ENCODE measurements around the gene ANKRD35. TPM values are rescaled to one million over a fixed set of nuclear protein-coding genes. Genes with fewer than 3 reads are reported as not detected.
A peak's percentile ranks its signal among the peaks of the same experiment; 100 is the strongest.

ANKRD35 gene
- total RNA-seq, 1 donor from 2014 or later, result 1.5 TPM

GRCh38 chr1:145898756-145899155 lies 13.1 kb upstream of the ANKRD35 start:
- ATAC-seq (no peak), DNase-seq (no peak)
- no peak for TF ChIP-seq CTCF (IDR thresholded peaks at IDR 0.05)
- Histone ChIP-seq H3K4me3 (no peak overlapping the region), H3K36me3 (no peaks in the 10 kb centered on the region), H3K27ac (no peak overlapping the region), H3K4me1 (no peaks in the 10 kb centered on the region), H3K9me3 (no peaks in the 10 kb centered on the region), H3K27me3 (ENCODE audit: low read depth) (no peaks in the 10 kb centered on the region)
- intact Hi-C loops (cut with DNase I), result no loop called here

GRCh38 chr1:145897969-145898368 lies 12.3 kb upstream of the ANKRD35 start:
- ATAC-seq, result no peak
- intact Hi-C loops (cut with DNase I), result no loop called here
- H3K4me3 ChIP-seq, result no peak overlapping the region
- no peak overlapping the region for H3K27ac ChIP-seq
- H3K36me3 ChIP-seq, result no peaks in the 10 kb centered on the region
- TF ChIP-seq CTCF (IDR thresholded peaks at IDR 0.05), result no peak
- no peaks in the 10 kb centered on the region for H3K9me3 ChIP-seq
- no peaks in the 10 kb centered on the region for H3K27me3 ChIP-seq (ENCODE audit: low read depth)
- no peak for DNase-seq
- H3K4me1 ChIP-seq, result peaks cover 2% of the 10 kb centered on the region

DNA sequence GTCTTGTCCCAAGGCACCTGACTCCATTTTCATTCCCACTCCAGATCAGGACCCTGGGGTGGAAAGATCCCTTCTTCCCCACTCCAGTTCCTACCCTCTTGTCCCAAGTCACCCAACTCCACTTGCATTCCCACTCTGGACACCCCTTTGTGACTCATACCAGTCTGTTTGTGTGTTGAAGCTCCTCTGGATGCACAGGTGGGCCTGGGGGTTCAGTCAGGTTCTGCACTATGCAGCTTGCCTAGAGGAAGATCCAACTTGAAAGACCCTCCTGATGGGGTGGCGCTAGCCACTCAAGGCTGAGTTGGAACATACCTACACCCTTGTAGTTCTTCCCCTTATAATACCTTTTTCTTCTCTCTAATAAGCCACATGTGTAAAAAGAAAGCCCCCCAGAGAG lies 9.8 kb upstream of the ANKRD35 start:
- no peak overlapping the region for H3K4me3 ChIP-seq
- peaks cover 27% of the 10 kb centered on the region for H3K4me1 ChIP-seq
- no peak overlapping the region for H3K27ac ChIP-seq
- intact Hi-C loops (cut with DNase I), result no loop called here
- no peaks in the 10 kb centered on the region for H3K36me3 ChIP-seq
- DNase-seq (no peak), ATAC-seq (no peak)
- H3K27me3 ChIP-seq (ENCODE audit: low read depth), result no peaks in the 10 kb centered on the region
- H3K9me3 ChIP-seq, result no peaks in the 10 kb centered on the region
- TF ChIP-seq CTCF (IDR thresholded peaks at IDR 0.05), result no peak

DNA sequence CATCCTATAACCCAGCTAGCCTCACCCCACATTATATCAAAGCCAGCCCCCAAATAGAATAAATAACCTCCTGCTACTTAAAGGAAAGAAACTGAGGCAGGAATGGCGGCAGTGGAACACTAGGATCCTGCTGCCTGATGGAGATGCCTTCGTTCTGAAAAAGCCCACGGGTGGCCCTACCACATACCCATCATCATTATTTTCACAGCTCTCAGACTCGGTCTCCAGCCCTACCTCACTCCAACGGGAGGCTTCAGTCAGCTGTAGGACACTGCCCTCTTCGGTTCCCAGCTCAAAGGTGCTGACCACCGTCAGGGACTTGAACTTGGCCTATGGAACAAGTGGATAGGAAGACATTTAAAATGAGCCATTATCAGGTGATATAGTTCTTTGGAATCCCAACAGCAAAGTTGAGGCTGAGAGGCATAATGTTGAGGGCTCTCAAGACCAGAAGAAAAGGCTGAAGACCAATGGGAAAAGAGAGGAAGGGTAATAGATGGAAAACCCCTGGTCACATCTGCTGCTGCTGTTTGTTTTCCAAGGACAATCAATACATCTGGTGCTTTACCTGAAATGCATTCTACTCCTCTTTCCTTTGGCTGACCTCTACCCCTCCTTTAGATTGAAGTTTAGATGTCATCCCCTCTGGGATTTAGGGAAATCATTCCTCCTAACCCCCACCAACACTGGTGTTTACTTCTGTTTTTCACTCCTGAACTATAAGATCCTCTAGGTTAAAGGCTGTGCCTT lies 7.8 kb upstream of the ANKRD35 start:
- Histone ChIP-seq H3K27ac (peak overlapping the region; percentile 88), H3K9me3 (no peaks in the 10 kb centered on the region), H3K4me1 (peaks cover 34% of the 10 kb centered on the region), H3K4me3 (no peak overlapping the region), H3K36me3 (no peaks in the 10 kb centered on the region), H3K27me3 (ENCODE audit: low read depth) (no peaks in the 10 kb centered on the region)
- intact Hi-C loops (cut with DNase I), result no loop called here
- ATAC-seq (no peak), DNase-seq (no peak)
- TF ChIP-seq CTCF (IDR thresholded peaks at IDR 0.05), result no peak

DNA sequence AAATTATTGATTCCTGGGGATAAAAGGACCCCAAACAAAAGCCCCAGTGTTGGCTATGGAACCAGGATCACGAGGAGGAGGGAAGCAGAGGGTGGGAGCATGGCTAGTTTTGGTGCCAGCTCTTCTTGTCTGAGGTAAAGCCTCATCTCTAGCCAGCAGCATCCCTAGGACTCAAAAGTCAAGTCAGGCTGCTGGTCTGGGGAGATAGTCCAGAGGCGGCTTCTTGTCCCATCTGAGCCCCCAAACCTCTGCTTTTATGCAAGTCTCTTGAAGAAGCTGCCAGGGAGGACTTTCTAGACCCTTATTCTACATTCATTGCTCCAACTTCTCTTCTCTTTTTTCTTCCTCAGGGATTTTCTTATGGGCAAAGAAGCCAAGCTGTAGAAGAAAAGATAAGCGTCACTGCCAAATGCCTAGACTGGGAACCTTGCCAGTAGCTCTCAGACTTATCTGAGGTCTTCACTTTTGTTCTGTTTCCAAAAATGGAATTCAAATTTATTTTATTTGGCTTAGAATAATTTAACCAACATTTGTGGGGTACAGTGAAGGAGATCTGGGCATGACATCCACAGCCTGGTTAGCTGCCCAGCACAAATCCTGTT lies 6.9 kb upstream of the ANKRD35 start:
- DNase-seq (no peak), ATAC-seq (peak in 1 of 2 donors; percentile 5)
- Histone ChIP-seq H3K4me3 (no peak overlapping the region), H3K4me1 (peaks cover 34% of the 10 kb centered on the region), H3K27ac (peak overlapping the region; percentile 88), H3K9me3 (no peaks in the 10 kb centered on the region), H3K36me3 (no peaks in the 10 kb centered on the region), H3K27me3 (ENCODE audit: low read depth) (no peaks in the 10 kb centered on the region)
- intact Hi-C loops (cut with DNase I), result no loop called here
- no peak for TF ChIP-seq CTCF (IDR thresholded peaks at IDR 0.05)

All from lower lobe of right lung (tissue), 2 donors.